Gastroesophageal sphincter (tissue), 3 donors: ENCODE data around the gene STRIP2.

ENCODE experiments used
- POLR2A ChIP-seq, 2 donors: fragments of 450-650 bp; IDR thresholded peaks; one replicate each; pipeline ENCODE4 v1.6.1; 2017; ENCODE audit warnings: antibody characterized with exemption in 2 of 2, mild to moderate bottlenecking in 2 of 2, moderate library complexity in 1 of 2
- TF ChIP-seq, protein P1 (sequence below), 4 experiments: fragments of 200-600 bp in 2 of 4; fragments of 450-650 bp in 2 of 4; sonication (generic) in 1 of 4; IDR thresholded peaks; one replicate each; pipeline ENCODE4 v1.5.1; 2017 to 2019; ENCODE audit warnings: antibody characterized with exemption in 4 of 4, mild to moderate bottlenecking in 2 of 4, moderate library complexity in 2 of 4

GRCh38 chr7:129385116-129385515, 49.1 kb upstream of the STRIP2 start:
- TF ChIP-seq POLR2A (IDR thresholded peaks at IDR 0.05): no peak
- TF ChIP-seq, protein P1, sequence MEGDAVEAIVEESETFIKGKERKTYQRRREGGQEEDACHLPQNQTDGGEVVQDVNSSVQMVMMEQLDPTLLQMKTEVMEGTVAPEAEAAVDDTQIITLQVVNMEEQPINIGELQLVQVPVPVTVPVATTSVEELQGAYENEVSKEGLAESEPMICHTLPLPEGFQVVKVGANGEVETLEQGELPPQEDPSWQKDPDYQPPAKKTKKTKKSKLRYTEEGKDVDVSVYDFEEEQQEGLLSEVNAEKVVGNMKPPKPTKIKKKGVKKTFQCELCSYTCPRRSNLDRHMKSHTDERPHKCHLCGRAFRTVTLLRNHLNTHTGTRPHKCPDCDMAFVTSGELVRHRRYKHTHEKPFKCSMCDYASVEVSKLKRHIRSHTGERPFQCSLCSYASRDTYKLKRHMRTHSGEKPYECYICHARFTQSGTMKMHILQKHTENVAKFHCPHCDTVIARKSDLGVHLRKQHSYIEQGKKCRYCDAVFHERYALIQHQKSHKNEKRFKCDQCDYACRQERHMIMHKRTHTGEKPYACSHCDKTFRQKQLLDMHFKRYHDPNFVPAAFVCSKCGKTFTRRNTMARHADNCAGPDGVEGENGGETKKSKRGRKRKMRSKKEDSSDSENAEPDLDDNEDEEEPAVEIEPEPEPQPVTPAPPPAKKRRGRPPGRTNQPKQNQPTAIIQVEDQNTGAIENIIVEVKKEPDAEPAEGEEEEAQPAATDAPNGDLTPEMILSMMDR (IDR thresholded peaks at IDR 0.05): no peak
